Coronary artery (tissue), 2 donors: ENCODE data around the gene GP1BA.

ENCODE experiments used
- DNase-seq: peaks from one replicate; pipeline ENCODE4 v3.0.0-alpha.2; 2017; ENCODE audit warnings: low spot score
- H3K27ac ChIP-seq, 2 donors: fragments of 200-600 bp; sonication (generic); one replicate each; pipeline ENCODE4 v1.5.1; 2016 to 2019
- H3K4me3 ChIP-seq: fragments of 200-600 bp; sonication (generic); 2 replicates; pipeline ENCODE4 v1.5.1; 2016; ENCODE audit warnings: mild to moderate bottlenecking, moderate library complexity
- TF ChIP-seq, protein P1 (sequence below): fragments of 200-600 bp; sonication (generic); IDR thresholded peaks from one replicate; pipeline ENCODE4 v1.5.1; 2019; ENCODE audit warnings: antibody characterized with exemption

Gene GP1BA

DNA sequence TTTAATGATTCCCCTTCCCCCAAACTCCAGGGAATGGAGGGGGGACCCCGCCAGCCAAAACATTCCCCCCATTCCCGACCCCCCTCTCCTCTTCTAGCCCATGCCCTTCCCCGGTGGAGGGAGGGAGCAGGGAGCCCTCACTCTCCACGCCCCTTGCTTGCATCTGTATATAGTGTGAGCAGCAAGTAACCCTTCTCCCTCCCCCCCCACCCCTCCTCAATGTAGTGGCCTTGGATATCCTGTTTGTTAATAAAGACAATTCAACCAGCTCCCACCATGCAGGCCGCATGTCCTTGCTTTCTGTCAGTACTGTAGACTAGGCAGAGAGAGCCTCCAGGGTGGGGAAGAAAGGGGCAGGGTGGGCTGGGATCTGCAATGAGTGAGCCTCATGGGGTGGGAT is 34.3 kb upstream of the GP1BA start:
- Histone ChIP-seq H3K4me3 (no peak overlapping the region), H3K27ac (no peak overlapping the region)
- peak; percentile 69 for DNase-seq
- TF ChIP-seq, protein P1, sequence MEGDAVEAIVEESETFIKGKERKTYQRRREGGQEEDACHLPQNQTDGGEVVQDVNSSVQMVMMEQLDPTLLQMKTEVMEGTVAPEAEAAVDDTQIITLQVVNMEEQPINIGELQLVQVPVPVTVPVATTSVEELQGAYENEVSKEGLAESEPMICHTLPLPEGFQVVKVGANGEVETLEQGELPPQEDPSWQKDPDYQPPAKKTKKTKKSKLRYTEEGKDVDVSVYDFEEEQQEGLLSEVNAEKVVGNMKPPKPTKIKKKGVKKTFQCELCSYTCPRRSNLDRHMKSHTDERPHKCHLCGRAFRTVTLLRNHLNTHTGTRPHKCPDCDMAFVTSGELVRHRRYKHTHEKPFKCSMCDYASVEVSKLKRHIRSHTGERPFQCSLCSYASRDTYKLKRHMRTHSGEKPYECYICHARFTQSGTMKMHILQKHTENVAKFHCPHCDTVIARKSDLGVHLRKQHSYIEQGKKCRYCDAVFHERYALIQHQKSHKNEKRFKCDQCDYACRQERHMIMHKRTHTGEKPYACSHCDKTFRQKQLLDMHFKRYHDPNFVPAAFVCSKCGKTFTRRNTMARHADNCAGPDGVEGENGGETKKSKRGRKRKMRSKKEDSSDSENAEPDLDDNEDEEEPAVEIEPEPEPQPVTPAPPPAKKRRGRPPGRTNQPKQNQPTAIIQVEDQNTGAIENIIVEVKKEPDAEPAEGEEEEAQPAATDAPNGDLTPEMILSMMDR = no peak

DNA sequence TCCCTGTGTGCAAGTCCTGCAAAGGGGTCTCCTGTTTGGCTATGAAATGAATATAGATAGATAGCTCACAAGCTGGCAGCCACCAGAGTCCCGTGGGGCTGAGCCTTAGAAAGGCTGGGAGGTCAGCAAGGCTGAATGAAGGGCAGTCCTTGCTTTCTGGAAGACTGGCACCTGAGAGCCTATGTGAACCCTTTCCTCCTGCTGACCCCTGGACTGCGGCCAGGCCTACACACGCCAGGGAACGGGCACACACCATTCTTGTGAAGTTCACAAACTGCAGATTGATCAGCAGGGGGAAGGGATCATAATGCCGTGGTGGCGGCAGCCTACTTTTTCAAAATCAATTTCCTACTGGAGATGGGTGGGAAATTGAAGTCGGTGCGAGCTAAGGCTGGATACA is 33.7 kb upstream of the GP1BA start:
- TF ChIP-seq, protein P1 = no peak
- H3K27ac ChIP-seq = no peak overlapping the region
- DNase-seq = peak; percentile 74
- no peak overlapping the region for H3K4me3 ChIP-seq

DNA sequence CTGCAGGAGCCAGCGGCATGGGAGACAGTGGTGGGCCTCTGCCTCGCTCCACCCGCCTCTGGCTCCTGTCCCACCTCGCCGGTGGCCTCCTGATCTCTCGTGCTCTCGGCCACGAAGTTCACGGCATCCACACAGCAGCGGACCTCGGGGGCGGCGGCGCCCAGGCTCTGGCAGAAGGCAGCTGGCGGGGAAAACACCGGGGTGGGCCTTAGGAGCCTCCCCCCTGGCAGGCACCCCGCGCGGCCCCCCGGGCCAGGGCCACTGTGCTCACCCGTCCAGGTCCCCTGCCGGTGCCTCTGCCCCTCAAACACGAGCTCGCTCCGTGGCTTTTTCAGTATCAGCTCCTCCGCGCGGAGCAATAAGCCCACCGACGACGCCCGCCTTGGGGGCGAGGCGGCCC is 33.1 kb upstream of the GP1BA start:
- TF ChIP-seq, protein P1 = no peak
- Histone ChIP-seq H3K4me3 (peak overlapping the region; percentile 69), H3K27ac (peak overlapping the region in 1 of 2 donors; percentile 40)
- no peak for DNase-seq

DNA sequence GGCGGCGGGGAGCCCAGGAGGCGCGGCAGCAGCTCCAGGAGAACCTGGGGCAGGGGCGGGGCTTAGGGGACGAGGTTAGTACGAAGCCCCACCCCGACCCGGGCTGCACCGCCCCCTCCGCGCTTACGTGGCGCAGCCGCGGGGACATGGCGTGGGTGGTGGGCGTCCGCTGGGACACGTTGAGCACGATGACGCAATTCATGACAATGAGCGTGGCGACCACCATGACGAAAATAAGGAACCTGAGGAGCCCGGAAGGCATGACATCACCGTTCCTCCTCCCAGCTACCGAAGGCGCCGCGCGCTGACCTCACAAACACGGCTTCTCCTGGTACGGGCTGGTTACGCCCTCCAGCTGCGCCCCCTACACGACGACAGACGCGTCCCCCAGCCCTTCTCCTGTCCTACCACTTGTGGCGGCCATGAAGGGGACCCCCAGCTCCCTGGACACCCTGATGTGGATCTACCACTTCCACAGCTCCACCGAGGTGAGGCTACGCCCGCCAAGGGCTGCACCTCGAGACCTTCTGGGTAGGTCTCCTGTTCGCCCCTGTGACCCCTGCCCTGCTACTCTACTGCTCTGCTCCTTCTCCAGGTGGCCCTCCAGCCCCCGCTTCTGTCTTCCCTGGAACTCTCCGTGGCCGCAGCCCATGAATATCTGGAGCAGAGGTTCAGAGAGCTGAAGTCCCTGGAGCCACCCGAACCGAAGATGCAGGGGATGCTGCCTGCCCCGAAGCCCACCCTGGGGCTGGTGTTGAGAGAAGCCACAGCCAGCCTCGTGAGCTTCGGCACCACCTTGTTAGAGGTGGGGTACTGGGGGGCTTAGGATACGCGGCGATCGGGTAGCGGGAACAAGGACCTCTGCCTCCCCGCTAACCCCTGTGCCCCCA is 32.5 kb upstream of the GP1BA start, which contains the start of gene C17orf107:
C17orf107 (plus strand) TSS at position 196 of the 890 bp plus-strand sequence; CDS start at position 423, 227 bp downstream.
- H3K27ac ChIP-seq = peak within 1 kb of the TSS in 1 of 2 donors; percentile 40

DNA sequence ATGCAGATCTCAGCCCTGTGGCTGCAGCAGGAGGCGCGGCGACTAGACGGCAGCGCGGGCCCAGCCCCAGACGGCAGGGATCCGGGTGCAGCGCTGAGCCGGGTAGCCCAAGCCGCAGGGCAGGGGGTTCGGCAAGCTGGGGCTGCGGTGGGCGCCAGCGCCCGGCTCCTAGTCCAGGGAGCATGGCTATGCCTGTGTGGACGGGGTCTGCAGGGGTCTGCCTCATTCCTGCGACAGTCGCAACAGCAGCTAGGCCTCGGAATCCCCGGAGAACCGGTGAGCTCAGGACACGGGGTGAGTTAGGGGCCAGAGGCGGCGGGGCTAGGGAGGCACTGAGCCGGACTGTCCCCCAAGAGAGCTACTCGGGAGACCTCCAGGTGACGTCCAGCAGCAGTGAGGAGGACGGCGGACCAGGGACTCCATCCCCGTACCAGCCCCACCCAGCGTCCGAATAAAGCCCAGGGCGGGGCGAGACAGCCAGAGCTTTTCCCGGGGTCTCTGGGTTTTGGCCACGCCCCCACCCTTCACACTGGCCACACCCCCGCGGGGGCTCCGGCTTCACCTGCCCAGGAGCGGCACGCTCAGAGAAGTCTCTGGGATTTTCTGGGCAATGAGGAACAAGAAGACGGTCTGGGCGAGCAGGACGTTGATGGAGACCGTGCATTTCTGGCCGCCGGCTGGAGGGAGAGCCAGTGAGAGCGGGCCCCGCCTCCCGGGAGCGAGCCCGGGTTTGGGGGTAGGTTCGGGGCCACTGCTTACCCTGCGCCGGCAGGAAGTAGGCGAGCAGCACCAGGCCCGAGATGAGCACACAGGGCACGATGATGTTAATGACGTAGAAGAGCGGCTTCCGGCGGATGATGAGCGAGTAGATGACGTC is 31.6 kb upstream of the GP1BA start:
- no peak overlapping the region for H3K27ac ChIP-seq
- TF ChIP-seq, protein P1 = no peak
- peak; percentile 77 for DNase-seq
- peak overlapping the region; percentile 69 for H3K4me3 ChIP-seq

More for the DNA sequence above, 32.5 kb upstream of the GP1BA start, which contains the start of gene C17orf107:
- peak within 1 kb of the TSS; percentile 69 for H3K4me3 ChIP-seq
- peak; percentile 87 for DNase-seq
- TF ChIP-seq, protein P1 = no peak

DNA sequence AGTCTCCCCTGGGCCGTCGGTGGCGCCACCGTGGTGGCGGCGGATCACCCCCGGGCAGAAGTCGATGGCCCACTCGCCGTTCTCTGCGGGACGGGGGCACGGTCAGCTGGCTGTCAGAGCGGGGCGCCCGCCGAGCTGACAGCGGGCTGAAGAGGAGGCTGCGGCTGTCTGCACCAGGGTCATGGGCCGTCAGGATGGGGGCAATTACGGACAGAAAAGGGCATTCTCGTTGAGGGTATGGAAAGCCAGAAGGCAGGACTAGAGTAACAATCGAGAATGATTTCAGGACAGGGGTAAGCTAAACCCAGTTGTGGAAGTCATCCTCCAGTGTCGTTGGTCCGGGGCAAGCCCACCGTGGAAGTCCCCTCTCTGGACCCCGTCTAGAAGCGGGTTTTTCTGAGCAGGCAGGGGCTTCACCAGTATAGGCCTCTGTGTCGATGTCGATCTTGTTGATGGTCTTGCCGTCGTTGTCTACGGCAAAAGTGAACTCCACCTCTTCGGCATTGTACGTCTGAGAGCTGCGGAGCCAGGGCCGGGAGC is 30.9 kb upstream of the GP1BA start:
- peak; percentile 69 for DNase-seq

More for the DNA sequence above, 30.9 kb upstream of the GP1BA start:
- TF ChIP-seq, protein P1 = no peak
- Histone ChIP-seq H3K27ac (no peak overlapping the region), H3K4me3 (peak overlapping the region; percentile 69)
